K562 (cell line): ENCODE results near the gene CSNK1D. TPM values are rescaled to one million over a fixed set of nuclear protein-coding genes. Genes with fewer than 3 reads are reported as not detected.

Experiments used
- ATF1 ChIP-seq, 2 experiments: fragments of 450-650 bp in 1 of 2; IDR thresholded peaks; 2 replicates each; pipeline ENCODE4 v1.6.1; 2016; ENCODE audit warnings: missing compliant biosample characterization in 1 of 2, missing genetic modification characterization in 1 of 2
- FOXK2 ChIP-seq, 2 experiments: fragments of 450-650 bp; IDR thresholded peaks in 1 of 2; conservative IDR thresholded peaks in 1 of 2; 2 replicates each; pipeline ENCODE4 v1.6.1; 2016; ENCODE audit warnings: low read depth in 2 of 2, mild to moderate bottlenecking in 1 of 2
- FOXM1 ChIP-seq, 2 experiments: fragments of 450-650 bp in 1 of 2; sonication (generic) in 1 of 2; formaldehyde crosslinking in 1 of 2; IDR thresholded peaks; 2 replicates each; pipeline versions ENCODE4 v1.6.1 to v1.9.0; 2017 to 2022; ENCODE audit warnings: low read depth in 2 of 2, mild to moderate bottlenecking in 2 of 2, missing genetic modification reagents in 1 of 2, moderate library complexity in 1 of 2
- HCFC1 ChIP-seq: IDR thresholded peaks from 2 replicates; pipeline ENCODE4 v1.6.1; 2012; ENCODE audit warnings: low read depth, low read length, improper control_type of control experiment
- HLTF ChIP-seq: fragments of 450-650 bp; IDR thresholded peaks from 2 replicates; pipeline ENCODE4 v1.6.1; 2016
- IFI16 ChIP-seq: fragments of 250-450 bp; sonication (Bioruptor Pico); IDR thresholded peaks from 2 replicates; pipeline ENCODE4 v2.1.2; 2022; ENCODE audit warnings: mild to moderate bottlenecking, inconsistent platforms
- KLF10 ChIP-seq: fragments of 250-450 bp; sonication (Bioruptor Pico); IDR thresholded peaks from 2 replicates; pipeline ENCODE4 v1.6.1; 2021; ENCODE audit warnings: matching md5 sums
- MXD1 ChIP-seq: fragments of 250-450 bp; sonication (Bioruptor Pico); IDR thresholded peaks from 2 replicates; pipeline ENCODE4 v1.8.0; 2021; ENCODE audit warnings: borderline replicate concordance, mild to moderate bottlenecking, moderate library complexity; ENCODE audit not compliant: poor library complexity, severe bottlenecking
- TAF1 ChIP-seq: IDR thresholded peaks from 2 replicates; pipeline ENCODE4 v1.6.1; 2011; ENCODE audit warnings: mild to moderate bottlenecking, low read length, moderate library complexity; ENCODE audit not compliant: insufficient read depth, control insufficient read depth, severe bottlenecking; ENCODE audit errors: extremely low read depth
- TCF3 ChIP-seq: sonication (generic); formaldehyde crosslinking; IDR thresholded peaks from 2 replicates; pipeline ENCODE4 v1.4.0; 2020; ENCODE audit warnings: mild to moderate bottlenecking, missing genetic modification reagents
- TSC22D4 ChIP-seq: fragments of 450-650 bp; IDR thresholded peaks from 2 replicates; pipeline ENCODE4 v1.6.1; 2016; ENCODE audit warnings: missing genetic modification characterization, missing biosample characterization, control low read depth
- U2AF2 ChIP-seq: fragments of 200-400 bp; formaldehyde crosslinking; optimal IDR thresholded peaks from 2 replicates; pipeline ENCODE3; 2017; ENCODE audit warnings: low read depth, mild to moderate bottlenecking, low read length
- ZBTB33 ChIP-seq: sonication (generic); formaldehyde crosslinking; IDR thresholded peaks from 2 replicates; pipeline ENCODE4 v1.8.1; 2023; ENCODE audit warnings: mild to moderate bottlenecking, missing genetic modification reagents
- ZNF133 ChIP-seq: fragments of 250-450 bp; sonication (Bioruptor Pico); IDR thresholded peaks from 2 replicates; pipeline ENCODE4 v1.4.0; 2020; ENCODE audit warnings: mild to moderate bottlenecking
- ZNF175 ChIP-seq: fragments of 200-800 bp; sonication (Bioruptor generic); IDR thresholded peaks from 2 replicates; pipeline ENCODE4 v1.6.1; 2016; ENCODE audit warnings: low read depth, mild to moderate bottlenecking, missing genetic modification characterization, missing compliant biosample characterization
- ZNF23 ChIP-seq: fragments of 250-450 bp; sonication (Bioruptor Pico); IDR thresholded peaks from 2 replicates; pipeline ENCODE4 v1.4.0; 2020; ENCODE audit warnings: mild to moderate bottlenecking
- ZNF592 ChIP-seq: fragments of 450-650 bp; IDR thresholded peaks from 2 replicates; pipeline ENCODE4 v1.6.1; 2017; ENCODE audit warnings: antibody characterized with exemption, mild to moderate bottlenecking
- polyA plus RNA-seq, 8 experiments: library from polyadenylated mRNA; depleted of rRNA in 4 of 8; stranded (reverse) in 5 of 8; unstranded in 3 of 8; fragments of >200 nt; fragmentation: Nextera tagmentation in 2 of 8; fragmentation: Illumina TruSeq in 1 of 8; extraction: Ambion mirVana in 2 of 8; extraction: Trizol in 1 of 8; gene quantifications; 2 replicates each; pipeline versions ENCODE4 v1.2.1 to v1.2.3, GENCODE V29; 2011 to 2014; ENCODE audit warnings: inconsistent platforms in 1 of 8, missing spikeins in 1 of 8
- total RNA-seq, 7 experiments: library from RNA; depleted of rRNA in 6 of 7; stranded (reverse); fragments of >200 nt in 6 of 7; fragmentation: Illumina TruSeq in 2 of 7; extraction: Trizol in 2 of 7; gene quantifications; 2 replicates each; pipeline versions ENCODE4 v1.2.1 to v1.2.3, GENCODE V29; 2011 to 2021; ENCODE audit warnings: low replicate concordance in 1 of 7
- TF ChIP-seq, protein P1 (sequence below): fragments of 150-350 bp; conservative IDR thresholded peaks from 2 replicates; pipeline ENCODE4 v1.6.1; 2014; ENCODE audit warnings: low read length

The CSNK1D gene
- total and polyA plus RNA-seq, 9 of the 15 experiments (the other 6 are each of a cell fraction or from before 2014, with no cell fraction given), result 6.5 to 133 (median 41.3) TPM

DNA sequence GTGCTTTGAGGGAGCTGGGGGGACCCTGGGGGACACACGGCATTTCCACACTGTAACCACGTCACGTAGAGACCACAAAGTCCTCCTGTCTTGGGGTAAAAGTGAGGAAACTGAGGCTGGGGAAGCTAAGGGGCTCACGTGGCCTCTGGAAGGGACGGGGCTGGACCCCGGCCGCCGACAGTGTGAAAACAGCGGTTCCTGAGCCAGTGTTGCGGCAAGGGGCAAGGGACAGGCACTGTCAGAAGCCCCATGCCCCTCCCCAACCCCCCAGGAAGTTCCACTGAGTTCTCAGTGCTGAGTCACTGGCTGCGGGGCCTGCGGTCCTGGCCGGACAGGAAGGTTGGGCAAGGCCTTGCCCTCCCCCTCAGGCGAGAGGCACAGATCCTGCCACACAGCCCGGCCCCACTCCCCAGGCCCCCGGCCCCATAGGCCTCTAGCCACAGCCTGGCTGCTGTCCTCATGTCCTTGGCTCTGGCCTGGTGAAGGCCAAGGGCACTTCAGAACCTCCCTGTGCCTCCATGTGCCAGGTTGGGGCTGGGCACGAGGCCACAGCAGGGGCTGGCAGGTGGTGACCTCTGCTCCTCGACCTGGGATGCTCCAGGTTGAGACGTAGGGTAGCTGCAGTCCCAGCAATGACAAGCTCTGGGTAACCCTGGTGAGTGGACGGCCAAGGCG is 55.8 kb downstream of the CSNK1D start (continued):
- TF ChIP-seq ZNF592, result peak; percentile 96
- TF ChIP-seq U2AF2, result no peak
- TF ChIP-seq FOXK2 (conservative IDR thresholded peaks at IDR 0.05 in 1 of 2, IDR thresholded peaks at IDR 0.05 in 1 of 2; ENCODE audit: low read depth in 2 of 2), result no peak
- TF ChIP-seq TAF1, result peak; percentile 24
- no peak for TF ChIP-seq ZBTB33
- no peak for TF ChIP-seq ZNF23 (CRISPR knock-in tag)
- TF ChIP-seq KLF10 (CRISPR knock-in tag), result no peak
- TF ChIP-seq MXD1 (CRISPR knock-in tag), result no peak
- no peak for TF ChIP-seq TCF3 (CRISPR knock-in tag)
- TF ChIP-seq ATF1 (CRISPR knock-in tag; IDR thresholded peaks at IDR 0.05), result no peak
- no peak for TF ChIP-seq ATF1 (tag; IDR thresholded peaks at IDR 0.05)
- TF ChIP-seq, protein P1, sequence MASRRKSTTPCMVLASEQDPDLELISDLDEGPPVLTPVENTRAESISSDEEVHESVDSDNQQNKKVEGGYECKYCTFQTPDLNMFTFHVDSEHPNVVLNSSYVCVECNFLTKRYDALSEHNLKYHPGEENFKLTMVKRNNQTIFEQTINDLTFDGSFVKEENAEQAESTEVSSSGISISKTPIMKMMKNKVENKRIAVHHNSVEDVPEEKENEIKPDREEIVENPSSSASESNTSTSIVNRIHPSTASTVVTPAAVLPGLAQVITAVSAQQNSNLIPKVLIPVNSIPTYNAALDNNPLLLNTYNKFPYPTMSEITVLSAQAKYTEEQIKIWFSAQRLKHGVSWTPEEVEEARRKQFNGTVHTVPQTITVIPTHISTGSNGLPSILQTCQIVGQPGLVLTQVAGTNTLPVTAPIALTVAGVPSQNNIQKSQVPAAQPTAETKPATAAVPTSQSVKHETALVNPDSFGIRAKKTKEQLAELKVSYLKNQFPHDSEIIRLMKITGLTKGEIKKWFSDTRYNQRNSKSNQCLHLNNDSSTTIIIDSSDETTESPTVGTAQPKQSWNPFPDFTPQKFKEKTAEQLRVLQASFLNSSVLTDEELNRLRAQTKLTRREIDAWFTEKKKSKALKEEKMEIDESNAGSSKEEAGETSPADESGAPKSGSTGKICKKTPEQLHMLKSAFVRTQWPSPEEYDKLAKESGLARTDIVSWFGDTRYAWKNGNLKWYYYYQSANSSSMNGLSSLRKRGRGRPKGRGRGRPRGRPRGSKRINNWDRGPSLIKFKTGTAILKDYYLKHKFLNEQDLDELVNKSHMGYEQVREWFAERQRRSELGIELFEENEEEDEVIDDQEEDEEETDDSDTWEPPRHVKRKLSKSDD, result no peak
- no peak for TF ChIP-seq FOXM1 (IDR thresholded peaks at IDR 0.05; ENCODE audit: low read depth)
- no peak for TF ChIP-seq FOXM1 (CRISPR knock-in tag; IDR thresholded peaks at IDR 0.05; ENCODE audit: low read depth)
- TF ChIP-seq ZNF133 (CRISPR knock-in tag), result no peak
- no peak for TF ChIP-seq TSC22D4 (tag)
- TF ChIP-seq ZNF175 (CRISPR knock-in tag), result peak; percentile 92
- TF ChIP-seq HLTF, result no peak
- TF ChIP-seq HCFC1, result no peak
- TF ChIP-seq IFI16 (CRISPR knock-in tag), result no peak
